Measurements from ENCODE around the gene RMRP. TPM values are rescaled to one million over a fixed set of nuclear protein-coding genes. Genes with fewer than 3 reads are reported as not detected.

RMRP gene
- total RNA-seq, 1 experiment from 2014 or later: 6,816 TPM

DNA sequence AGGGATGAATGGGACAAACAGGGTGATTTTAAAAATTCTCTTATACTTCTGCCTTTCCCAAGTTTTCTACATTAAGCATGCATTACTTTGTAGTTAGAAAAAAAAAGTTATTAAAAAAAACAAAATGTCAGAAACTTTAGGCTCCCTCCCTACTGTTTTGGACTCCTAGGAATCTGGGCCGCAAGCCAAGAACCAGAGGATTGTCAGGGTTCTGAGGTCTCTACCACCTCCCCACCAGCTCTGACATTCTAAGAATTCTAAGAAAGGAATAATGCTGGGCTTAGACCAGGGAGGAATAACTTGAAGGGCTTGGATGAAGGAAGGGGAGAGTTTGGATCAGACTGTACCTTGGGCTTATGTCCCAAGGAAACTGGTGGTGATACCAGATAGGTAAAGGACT, 8.2 kb upstream of the RMRP start:
- DNase-seq (ENCODE audit: low read depth): no peak

GRCh38 chr9:35665471-35665818, 7.6 kb upstream of the RMRP start:
- no peak for DNase-seq (ENCODE audit: low read depth)

DNA sequence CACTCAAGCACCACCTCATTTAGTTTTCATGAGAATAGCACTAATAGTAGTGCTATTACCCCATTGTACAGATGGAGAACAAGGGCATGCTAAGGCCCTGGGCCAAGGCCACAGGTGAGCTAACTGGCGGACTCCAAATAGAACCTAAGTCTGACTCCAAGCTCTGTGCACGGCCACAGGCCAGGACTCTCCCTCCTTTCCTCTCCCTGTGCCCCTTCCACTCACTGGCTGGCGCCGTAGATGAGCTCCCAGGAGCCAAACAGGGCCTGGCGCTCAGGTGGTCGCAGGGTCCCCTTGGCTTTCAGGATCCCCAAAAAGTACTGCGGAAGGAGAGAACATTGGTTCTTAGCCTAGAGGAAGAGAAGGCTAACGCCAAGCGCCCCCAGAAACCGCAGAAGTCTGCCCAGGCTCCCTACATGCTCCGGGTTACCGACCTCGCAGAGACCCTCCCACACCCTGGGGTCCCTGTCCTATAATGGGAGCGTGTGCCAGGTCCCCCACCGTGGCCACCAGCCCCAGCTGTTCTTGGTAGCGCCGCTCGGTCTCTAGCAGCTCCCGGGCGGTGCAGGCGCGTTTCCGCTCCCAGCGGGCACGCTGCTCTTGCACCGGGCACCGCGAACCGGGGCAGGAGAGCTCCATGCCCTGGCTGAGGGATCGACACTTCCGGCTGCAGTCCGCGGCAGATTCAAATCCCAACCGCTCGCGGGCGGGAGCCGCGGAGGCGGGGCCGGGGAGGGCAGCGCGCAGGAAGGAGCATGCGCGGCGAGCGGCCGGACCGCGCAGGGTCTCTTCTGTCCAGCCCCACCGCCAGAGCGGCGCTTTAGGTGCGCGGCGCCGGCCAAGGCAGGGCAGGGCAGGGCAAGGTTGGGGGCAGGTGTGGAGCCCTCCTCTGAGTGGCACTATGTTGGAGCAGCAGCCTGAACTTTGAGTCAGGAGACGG, 7.0 kb upstream of the RMRP start, which contains the start of gene ARHGEF39:
Gene ARHGEF39, minus strand, starts transcription at position 665 of the 940 bp plus-strand sequence. Its CDS starts 26 bp downstream, at position 639.
- DNase-seq (ENCODE audit: low read depth): peak; percentile 88

- no peak for DNase-seq (ENCODE audit: low read depth)
Observed at GRCh38 chr9:35662437-35662836, 4.6 kb upstream of the RMRP start.

GRCh38 chr9:35661756-35662350, 4.0 kb upstream of the RMRP start:
- DNase-seq (ENCODE audit: low read depth): no peak

DNA sequence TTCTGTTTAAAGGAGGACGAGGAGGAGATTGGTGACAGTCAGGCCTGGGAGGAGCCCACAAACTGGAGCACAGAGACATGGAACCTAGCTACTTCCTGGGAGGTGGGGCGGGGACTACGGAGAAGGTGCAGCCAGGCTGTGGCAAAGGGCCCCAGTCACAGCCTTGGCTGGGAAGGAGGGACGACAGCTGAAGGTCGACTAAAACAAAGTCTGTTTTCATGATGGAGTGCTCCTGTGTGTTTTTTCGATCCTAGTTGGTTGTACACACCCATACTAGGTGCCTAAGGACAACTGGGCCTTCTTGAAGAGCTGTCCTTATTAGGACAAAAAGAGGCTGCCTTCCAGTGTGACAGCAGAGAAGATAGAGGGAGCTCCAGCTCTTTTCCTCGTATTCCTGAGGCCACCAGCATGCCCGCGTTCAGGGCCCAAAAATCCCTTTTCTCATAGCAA, 3.2 kb upstream of the RMRP start:
- no peak for DNase-seq (ENCODE audit: low read depth)

DNA sequence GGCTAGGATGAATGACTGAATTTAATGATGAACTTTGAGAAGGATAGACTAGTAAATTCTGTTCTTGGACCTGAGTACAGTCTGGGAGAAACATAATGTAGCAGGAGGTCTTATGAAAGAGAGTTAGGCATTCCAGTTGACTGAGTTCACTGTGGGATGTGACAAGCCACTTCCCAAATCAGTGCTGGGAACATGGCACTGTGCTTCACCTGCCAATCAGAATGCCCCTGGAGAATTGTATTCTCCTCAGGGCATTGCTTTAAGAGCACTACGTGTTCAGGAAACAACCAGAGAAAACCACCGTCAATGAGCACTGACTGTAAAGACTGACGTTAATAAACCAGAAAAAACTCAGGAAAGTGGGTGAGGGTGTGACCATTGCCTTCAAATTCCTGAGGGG, 1.5 kb upstream of the RMRP start:
- DNase-seq (ENCODE audit: low read depth): peak; percentile 62

DNA sequence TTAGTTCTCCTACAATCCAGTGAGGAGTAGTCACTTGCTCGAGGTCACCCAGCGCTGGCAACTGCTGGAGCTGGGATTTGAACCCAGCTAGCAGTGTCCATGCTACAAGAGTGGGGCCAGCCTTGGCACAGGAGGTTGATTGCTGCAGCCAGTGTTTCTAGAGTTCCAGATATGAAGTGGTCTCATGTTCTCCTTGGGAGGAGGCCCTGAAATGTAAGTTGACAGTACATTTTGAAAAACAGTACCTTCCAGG, 1.1 kb upstream of the RMRP start:
- peak; percentile 62 for DNase-seq (ENCODE audit: low read depth)

DNA sequence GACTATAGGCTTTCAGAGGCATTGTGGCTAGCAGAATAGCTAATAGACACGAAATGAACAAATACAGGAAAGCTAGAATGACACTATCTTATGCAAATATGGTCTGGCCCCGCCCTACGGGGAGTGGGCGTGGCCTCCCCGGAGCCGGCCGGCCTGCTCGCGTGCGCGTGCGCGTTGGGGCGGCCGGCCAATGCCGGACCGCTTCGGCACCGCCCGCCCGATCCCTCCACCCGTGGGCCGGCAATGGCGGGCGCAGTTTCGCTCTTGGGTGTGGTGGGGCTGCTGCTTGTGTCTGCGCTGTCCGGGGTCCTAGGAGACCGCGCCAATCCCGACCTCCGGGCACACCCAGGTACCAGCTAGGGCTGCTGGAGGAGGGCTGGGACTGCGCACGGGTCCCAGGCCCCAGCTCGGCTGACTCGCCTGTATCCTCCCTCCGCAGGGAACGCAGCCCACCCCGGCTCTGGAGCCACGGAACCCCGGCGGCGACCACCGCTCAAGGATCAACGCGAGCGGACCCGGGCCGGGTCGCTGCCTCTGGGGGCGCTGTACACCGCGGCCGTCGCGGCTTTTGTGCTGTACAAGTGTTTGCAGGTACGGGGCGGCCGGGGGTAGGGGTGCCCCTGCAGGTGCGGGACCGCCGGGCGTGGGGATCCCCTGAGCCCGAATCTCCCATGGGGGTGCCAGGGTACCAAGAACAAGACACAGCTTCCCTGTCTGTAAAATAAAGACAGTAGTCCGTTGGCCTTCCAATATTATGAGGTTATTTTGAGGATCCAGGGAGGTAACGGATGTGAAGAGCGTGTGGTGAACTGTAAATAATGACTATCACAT, 533 bp upstream of the RMRP start, which contains the start of gene CCDC107:
Gene CCDC107, plus strand, starts transcription at position 156 of the 831 bp plus-strand sequence. Its CDS starts 88 bp downstream, at position 244.
- DNase-seq (ENCODE audit: low read depth): peak; percentile 75

GRCh38 chr9:35656831-35657545, 831 bp downstream of the RMRP start:
- no peak for DNase-seq (ENCODE audit: low read depth)

DNA sequence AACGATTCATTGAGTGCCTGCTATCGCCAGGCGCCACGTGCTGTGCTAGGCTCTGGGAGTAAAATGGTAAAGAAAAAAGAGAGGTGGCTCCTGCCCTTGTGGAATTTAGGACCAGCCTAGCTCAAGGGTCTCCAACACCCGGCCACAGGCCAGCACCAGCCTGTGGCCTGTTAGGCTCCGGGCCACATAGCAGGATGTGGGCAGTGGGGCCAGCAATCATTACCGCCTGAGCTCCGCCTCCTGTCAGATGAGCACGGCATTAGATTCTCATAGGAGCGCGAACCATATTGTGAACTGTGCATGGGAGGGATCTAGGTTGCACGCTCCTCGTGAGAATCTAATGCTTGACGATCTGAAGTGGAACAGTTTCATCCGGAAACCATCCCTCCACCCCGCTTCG, 1.5 kb downstream of the RMRP start:
- DNase-seq (ENCODE audit: low read depth): no peak

DNA sequence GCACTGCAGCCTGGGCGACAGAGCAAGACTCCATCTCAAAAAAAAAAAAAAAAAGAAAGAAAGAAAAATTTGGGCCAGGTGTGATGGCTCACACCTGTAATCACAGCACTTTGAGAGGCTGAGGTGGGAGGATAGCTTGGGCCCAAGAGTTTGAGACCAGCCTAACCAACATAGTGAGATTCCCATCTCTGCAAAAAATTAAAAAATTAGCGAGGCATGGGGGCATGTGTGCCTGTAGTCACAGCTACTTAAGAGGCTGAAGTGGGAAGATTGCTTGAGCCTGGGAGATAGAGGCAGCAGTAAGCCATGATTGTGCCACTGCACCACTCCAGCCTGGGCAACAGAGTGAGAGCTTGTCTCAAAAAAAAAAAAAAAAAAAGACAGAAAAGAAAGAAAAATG, 4.2 kb downstream of the RMRP start:
- no peak for DNase-seq (ENCODE audit: low read depth)

DNA sequence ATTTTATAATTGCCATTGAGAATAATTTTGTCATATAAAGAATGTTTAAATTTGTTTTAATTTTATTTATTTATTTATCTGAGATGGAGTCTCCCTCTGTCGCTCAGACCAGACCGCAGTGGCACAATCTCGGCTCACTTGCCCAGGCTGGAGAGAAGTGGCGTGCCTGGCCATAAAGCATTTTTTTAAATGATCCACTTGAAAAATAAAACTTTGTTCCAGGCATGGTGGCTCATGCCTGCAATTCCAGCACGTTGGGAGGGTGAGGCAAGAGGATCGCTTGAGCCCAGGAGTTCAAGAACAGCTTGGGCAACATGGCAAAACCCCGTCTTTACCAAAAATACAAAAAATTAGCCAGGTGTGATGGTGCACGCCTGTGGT, 5.0 kb downstream of the RMRP start:
- DNase-seq (ENCODE audit: low read depth): no peak

- peak; percentile 36 for DNase-seq (ENCODE audit: low read depth)
Observed at GRCh38 chr9:35651956-35652828, 5.6 kb downstream of the RMRP start.

DNA sequence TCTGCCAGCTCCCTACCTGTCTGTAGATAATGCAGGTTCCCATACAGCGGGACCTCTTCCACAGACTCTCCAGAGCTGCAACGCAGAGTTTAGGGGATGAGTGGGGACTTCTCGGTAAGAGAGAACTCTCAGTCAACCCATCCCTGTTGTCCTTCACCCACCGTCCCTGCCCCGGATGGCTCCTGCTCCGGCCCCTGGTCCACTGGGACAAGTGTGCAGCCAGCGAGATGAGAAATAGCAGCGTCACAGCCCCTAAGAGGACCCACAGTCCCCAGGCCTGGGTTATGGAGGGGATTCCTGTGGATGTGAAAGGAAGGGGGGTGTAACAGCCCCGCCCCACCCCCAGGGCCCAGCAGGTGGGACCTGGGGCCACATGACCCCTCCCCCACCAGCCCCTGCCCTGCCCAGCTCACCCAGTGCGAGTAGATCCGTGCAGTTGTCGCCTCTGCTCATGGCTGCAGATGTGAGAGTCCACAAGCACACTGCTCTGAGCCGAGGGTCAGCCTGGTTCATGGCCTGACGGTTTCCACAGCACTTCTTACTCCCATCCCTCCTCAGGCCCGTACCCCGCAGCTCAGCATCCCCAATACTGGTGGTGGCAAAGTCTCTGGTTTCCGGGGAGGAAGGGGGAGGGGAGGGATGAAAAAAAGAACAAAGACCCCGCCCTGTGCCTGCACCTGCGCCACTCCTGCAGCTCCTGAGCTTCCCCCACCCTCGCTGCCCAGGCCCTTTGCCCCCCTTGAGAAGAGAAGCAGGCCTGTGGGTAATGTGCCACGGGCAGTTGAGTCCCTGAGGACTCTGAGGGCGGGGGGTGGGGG, 7.3 kb downstream of the RMRP start, which contains the start of gene SIT1:
Gene SIT1, minus strand, starts transcription at position 591 of the 818 bp plus-strand sequence. Its CDS starts 78 bp downstream, at position 513.
- DNase-seq (ENCODE audit: low read depth): no peak

DNA sequence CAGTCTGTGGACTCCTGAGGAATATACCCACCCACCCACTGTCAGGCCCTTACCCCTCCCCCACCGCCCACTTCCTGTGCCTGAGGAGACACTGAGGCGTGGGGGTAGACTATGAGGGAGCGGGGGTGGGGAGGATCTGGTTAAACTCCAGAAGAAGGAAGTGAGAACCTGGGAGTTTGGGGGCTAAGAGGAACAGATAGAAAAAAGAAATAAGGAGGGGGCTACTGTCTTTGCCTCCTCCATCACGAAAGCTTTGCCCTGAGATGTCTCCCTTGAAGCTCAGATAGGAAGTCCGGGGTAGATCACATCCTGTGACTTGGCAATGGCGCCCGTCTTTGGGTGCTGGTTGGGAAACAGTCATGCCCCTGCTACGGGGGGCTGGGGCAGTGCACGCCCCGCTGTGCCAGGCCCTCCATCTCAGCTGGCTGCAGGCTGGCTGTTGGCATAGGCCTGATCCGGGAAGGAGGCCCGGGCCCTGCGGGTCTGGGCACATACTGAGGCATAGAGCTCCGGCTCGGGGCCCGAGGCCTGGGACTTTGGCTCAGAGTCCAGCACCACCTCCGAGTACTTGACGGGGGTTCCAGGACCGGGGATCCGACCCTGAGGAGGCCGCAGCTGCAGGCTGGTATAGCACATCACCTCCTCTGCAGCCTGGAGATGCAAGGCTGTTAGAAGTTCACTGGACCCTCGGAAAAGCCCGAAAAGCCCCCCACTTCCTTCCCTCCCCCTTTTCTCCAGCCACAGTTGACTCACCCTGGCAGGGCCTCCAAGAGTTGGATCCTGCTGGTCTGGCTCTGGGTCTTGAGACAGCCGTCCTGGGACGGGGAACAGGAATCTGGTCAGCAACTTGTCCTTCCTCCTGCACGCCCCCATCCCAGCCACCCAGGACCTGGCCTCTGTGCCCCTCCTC, 8.1 kb downstream of the RMRP start:
- DNase-seq (ENCODE audit: low read depth): no peak

- peak; percentile 84 for DNase-seq (ENCODE audit: low read depth)
Observed at GRCh38 chr9:35646533-35647265, 11.1 kb downstream of the RMRP start.

DNA sequence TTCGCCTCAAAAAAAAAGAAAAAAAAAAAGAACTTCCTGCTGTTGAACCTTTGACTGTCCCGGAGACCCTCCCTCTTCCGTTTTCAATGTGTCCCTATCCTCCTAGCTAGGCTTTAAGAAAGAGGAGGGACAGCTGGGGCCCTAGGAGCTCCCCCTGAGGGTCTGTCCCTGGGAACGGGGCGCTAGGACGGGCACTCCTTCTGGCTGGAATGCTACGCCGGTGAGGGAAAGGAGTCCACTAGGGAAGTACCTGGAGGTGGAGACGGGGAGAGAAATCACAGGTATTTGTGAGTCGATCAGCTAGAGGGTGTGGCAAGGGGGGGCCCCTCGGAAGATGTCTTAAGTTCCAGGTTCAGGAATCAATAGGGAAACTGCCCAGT, 11.7 kb downstream of the RMRP start:
- DNase-seq (ENCODE audit: low read depth): no peak
